Femur (tissue), 1 donor: Measurements from ENCODE around the gene ZNF417.
"Not testable (repeated sequence)": the region's sequence is repeated elsewhere in the genome, so short reads cannot be mapped to it uniquely, and the experiment has no call there.

Experiments
- DNase-seq: peaks from one replicate; pipeline ENCODE4 v3.0.0-alpha.2; 2017

ZNF417 gene

GRCh38 chr19:57887195-57887941 lies 29.0 kb downstream of the ZNF417 start:
- DNase-seq, result no peak

- no peak for DNase-seq
Measured at GRCh38 chr19:57886046-57886445, 30.3 kb downstream of the ZNF417 start.

GRCh38 chr19:57873883-57874799 lies 42.3 kb downstream of the ZNF417 start:
- not testable (repeated sequence) for DNase-seq

- DNase-seq, result no peak
Measured at GRCh38 chr19:57872450-57872849, 43.9 kb downstream of the ZNF417 start.

- no peak for DNase-seq
Measured at GRCh38 chr19:57870225-57870624, 46.2 kb downstream of the ZNF417 start.

GRCh38 chr19:57869655-57870054 lies 46.7 kb downstream of the ZNF417 start:
- not testable (repeated sequence) for DNase-seq

GRCh38 chr19:57867868-57868492 lies 48.4 kb downstream of the ZNF417 start:
- no peak for DNase-seq
